Measurements from ENCODE around the gene PBXIP1. TPM values are rescaled to one million over a fixed set of nuclear protein-coding genes. Genes with fewer than 3 reads are reported as not detected.

Gene PBXIP1
- total and polyA plus RNA-seq, 2 of the 13 experiments (the other 11 are each of a cell fraction or from before 2014, with no cell fraction given): 16.3 to 31.9 TPM

- Histone ChIP-seq H3K79me2 (ENCODE audit: insufficient read depth, low read length) (peaks cover 30% of the 10 kb centered on the region), H4K20me1 (ENCODE audit: insufficient read depth, low read length) (no peaks in the 10 kb centered on the region), H3K36me3 (replicated peaks in 1 of 2; ENCODE audit: control insufficient read depth in 1 of 2, insufficient read depth in 2 of 2, low read length in 2 of 2) (peaks cover 3 to 15% of the 10 kb centered on the region in 2 experiments), H3K4me1 (ENCODE audit: insufficient read depth, low read length) (peaks cover 34% of the 10 kb centered on the region), H2AFZ (ENCODE audit: low read length) (no peak within 1 kb of the TSS), H3K9ac (ENCODE audit: insufficient read depth, low read depth, low read length) (peak within 1 kb of the TSS; percentile 87), H3K27me3 (ENCODE audit: control insufficient read depth in 1 of 2, insufficient read depth in 2 of 2, low read length in 2 of 2) (no peaks in the 10 kb centered on the region), H3K4me3 (replicated peaks in 1 of 3; ENCODE audit: insufficient read depth in 1 of 3, low read depth in 2 of 3, low read length in 3 of 3) (peak within 1 kb of the TSS; percentile 74 to 86 (median 76)), H3K4me2 (ENCODE audit: low read depth, low read length) (peak within 1 kb of the TSS; percentile 90), H3K9me3 (ENCODE audit: low read length) (no peaks in the 10 kb centered on the region), H3K27ac (ENCODE audit: extremely low read length, insufficient read depth, low read length) (peak within 1 kb of the TSS; percentile 64)
- ChIA-PET CTCF (ENCODE audit: low intra/inter-chr PET ratio, low total read pairs) (interaction anchor here (0.9 kb wide), 1 partner anchor 34 kb away, joined by 5 read pairs; no protein-coding TSS in a partner anchor), POLR2A (interaction anchor here (0.7 to 2.9 kb wide), 11 partner anchors 10 to 68 kb away, joined by 3 to 78 read pairs (median 5); partner anchors contain the start of genes ADAM15, CKS1B, LENEP and PBXIP1)
- ATAC-seq (peak; percentile 99), DNase-seq (ENCODE audit: low spot score) (peak; percentile 99), FAIRE-seq (peak; percentile 95)
- WGBS (ENCODE audit: low lambda C conversion rate): 2% methylated on average over 14 of the region's 26 CpGs
- in situ Hi-C loops (cut with HindIII; ENCODE audit: extremely low pct_ligation_motif_present, low pct_unique_long_range_greater_than_20kb) (loop anchor here (5.0 kb wide), 1 partner anchor 79 kb away; the partner anchor contains the start of gene EFNA4), intact Hi-C loops (cut with micrococcal nuclease; ENCODE audit: unreplicated experiment) (no loop called here)
- BruUV-seq (replicated peaks): no TSS peak
- TF ChIP-seq MLXIP (CRISPR knock-in tag; IDR thresholded peaks at IDR 0.05; ENCODE audit: borderline replicate concordance) (no peak), ZBTB8A (CRISPR knock-in tag; IDR thresholded peaks at IDR 0.05; ENCODE audit: borderline replicate concordance, low read depth) (no peak), SALL1 (CRISPR knock-in tag; IDR thresholded peaks at IDR 0.05) (peak; percentile 66; the same call in 1 of the 2 replicates), MED1 (CRISPR knock-in tag; IDR thresholded peaks at IDR 0.05) (peak; percentile 41; the same call in 1 of the 2 replicates), BORCS8-MEF2B (CRISPR knock-in tag; IDR thresholded peaks at IDR 0.05) (peak; percentile 86), THAP7 (CRISPR knock-in tag; IDR thresholded peaks at IDR 0.05) (no peak), SKI (IDR thresholded peaks at IDR 0.05; ENCODE audit: partially characterized antibody) (no peak), ZBTB43 (CRISPR knock-in tag; conservative IDR thresholded peaks at IDR 0.05) (peak; percentile 56; the same call in 1 of the 2 replicates), ZFP36L2 (CRISPR knock-in tag; IDR thresholded peaks at IDR 0.05) (no peak), THAP9 (CRISPR knock-in tag; IDR thresholded peaks at IDR 0.05; ENCODE audit: borderline replicate concordance) (peak; percentile 74; the same call in 1 of the 2 replicates), ZNF770 (CRISPR knock-in tag; IDR thresholded peaks at IDR 0.05) (no peak), PPARG (CRISPR knock-in tag; conservative IDR thresholded peaks at IDR 0.05) (no peak)
Measured at GRCh38 chr1:154982897-154983648, 27.2 kb upstream of the PBXIP1 start, which contains the start of gene FLAD1. Gene FLAD1, plus strand, starts transcription at chr1:154983344. Its CDS starts 351 bp downstream, at chr1:154983695.
